GM21576 (cell line): Measurements from ENCODE around the gene RUVBL2.

Source experiments
- ATAC-seq: cut with Tn5 transposase; IDR thresholded peaks from one replicate; pipeline ENCODE4 v1.9.1; 2021; ENCODE audit warnings: mild to moderate bottlenecking, moderate library complexity; ENCODE audit not compliant: unreplicated experiment

RUVBL2 gene

DNA sequence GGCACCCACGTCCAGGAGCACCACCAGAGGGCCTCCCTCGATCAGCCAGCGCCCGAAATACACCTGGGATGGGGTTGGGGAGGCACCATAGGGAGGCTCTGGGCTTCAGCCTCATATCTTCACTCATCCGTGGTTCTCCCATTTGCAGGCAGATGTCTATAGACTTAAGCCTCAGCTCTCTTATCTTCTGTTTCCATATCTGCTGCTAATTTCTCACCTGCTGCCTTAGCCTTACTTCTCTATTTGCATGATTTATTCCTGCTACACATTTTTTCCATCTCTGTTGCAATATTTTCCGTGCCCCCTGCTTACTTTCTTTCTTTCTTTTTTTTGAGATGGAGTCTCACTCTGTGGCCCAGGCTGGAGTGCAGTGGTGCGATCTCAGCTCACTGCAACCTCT is 6.4 kb upstream of the RUVBL2 start:
- ATAC-seq: no peak

DNA sequence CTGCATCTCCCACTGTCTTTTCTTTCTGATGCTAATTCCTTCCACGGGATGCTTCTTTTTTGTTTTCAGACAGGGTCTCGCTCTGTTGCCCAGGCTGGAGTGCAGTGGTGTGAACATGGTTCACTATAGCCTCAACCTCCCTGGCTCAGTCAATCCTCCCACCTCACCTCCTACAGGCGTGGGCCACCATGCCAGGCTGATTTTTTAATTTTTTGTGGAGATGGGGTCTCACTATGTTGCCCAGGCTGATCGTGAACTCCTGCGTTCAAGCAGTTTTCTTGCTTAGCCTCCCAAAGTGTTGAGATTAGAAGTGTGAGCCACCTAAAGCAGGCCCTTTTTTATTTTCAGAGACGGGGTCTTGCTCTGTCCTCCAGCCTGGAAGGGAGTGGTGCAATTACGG is 5.4 kb upstream of the RUVBL2 start:
- ATAC-seq: no peak

DNA sequence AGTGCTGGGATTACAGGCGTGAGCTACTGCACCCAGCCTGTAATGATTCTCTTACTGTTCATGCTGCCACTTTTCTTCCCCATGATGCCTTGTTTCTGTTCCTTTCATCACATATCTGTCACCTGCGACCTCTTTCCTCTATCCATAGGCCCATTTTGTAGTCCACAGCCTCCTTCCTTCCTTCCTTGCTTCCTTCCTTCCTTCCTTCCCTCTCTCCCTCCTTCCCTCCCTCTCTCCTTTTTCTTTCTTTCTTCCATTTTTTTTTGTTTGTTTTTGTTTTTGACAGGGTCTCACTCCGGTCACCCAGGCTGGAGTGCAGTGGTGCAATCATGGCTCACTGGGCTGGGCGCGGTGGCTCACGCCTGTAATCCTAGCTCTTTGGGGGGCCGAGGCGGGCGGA is 4.8 kb upstream of the RUVBL2 start:
- no peak for ATAC-seq

DNA sequence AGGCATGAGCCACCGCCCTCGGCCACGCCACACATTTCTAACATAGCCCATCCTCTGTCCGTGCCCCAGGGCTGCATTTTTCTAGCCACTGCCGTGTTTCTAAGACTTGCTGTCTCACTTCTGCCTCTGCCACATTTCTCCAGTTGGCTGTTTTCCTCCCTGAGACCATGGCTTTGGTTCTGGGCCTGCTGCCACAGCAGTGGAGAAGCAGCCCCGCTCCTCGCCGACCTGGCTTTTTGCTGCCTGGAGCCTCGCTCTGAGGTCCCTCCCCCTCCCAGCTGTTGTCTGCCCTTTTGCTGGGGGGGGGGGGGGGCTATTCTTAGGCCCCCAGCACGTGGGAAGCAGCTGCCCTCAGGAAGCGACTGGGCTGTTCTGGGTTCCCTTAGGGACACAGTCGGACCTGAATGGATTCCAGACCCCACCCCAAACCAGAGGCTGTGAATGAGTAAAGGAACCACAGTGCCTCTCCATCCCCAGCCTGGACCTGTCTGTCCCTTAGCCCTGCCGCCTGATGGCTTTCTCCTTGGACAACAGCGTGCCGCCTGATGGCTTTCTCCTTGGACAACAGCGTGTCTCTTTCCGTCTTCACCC is 3.9 kb upstream of the RUVBL2 start:
- ATAC-seq: no peak

DNA sequence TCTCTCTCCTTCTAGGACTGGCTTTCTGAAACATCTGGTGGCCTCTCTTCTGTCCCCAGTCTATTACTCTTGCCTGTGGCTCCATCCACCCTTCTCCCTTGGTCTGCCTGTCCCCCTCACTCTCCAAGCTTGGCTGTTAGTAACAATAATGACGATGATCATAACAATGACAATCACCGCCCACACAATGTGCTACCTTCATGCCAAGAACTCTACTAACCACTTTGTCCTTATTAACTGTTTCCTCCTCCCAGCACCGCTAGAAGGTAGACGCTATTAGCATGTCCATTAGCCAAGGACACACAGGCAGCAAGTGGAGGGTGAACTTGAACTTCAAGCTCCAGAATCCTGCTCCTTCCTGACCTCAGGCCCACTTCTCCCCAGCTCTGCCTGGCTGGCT is 3.3 kb upstream of the RUVBL2 start:
- ATAC-seq: no peak

DNA sequence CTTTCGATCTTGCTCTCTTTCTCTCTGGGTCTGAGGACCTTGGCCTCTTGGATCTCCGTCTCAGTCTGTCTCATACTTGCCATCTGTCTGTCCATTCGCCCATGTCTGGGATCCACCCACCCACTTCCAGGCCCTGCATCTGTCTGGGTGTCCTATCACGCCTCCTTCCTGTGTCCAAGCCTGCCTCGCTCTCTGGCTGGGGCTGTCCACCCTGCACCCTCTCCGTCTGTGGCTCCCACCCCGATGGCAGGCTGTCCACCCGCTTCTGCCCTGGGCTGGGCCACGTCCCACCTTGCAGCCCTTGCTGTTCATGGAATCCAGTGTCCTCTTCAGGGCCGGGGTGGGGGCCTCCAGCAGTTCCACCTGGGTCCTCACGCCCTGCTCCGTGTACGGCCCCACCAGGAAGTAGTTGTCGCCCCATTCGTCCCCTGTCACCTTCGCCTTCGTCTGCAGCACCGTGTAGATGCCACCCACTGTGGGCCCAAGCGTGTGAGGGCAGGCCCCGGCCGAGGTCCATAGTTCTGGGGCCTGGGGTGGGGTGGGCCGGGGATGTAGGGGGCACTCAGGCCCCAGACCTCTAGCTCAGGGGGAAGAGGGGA is 2.6 kb upstream of the RUVBL2 start:
- no peak for ATAC-seq

DNA sequence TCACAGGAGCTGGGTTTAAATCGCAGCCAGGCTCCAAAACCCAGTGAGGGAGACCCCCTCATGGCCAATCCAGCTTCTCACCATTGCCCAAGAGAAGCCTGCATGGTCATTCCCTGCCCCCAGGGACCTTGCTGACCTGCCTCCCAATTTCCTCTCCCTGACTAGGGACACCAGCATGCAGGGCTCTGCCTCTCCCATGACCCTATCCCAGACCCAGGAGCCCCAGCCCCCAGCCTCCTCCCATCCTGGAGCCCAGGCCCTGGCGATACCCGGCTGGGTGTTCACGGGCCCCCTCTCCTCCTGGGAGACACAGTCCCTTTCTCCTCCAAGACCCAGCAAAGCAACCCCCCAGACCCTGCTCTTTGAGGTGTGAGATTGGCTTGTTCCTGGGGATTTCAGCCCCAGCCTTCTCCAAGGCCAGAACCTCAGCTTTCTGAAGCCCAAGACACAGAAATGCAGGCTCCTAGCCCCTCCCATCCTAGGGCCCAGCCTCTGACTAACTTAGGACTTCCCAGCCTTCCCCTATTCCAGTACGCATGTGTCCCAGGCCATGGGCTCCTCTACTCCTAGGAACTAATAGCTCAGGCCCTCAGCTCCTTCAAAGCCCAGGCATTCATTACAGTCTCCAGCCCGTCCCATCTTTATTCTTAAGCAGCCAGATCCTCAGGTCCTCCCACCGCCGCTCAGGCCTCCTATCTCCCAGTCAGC is 1.7 kb upstream of the RUVBL2 start:
- ATAC-seq: no peak

DNA sequence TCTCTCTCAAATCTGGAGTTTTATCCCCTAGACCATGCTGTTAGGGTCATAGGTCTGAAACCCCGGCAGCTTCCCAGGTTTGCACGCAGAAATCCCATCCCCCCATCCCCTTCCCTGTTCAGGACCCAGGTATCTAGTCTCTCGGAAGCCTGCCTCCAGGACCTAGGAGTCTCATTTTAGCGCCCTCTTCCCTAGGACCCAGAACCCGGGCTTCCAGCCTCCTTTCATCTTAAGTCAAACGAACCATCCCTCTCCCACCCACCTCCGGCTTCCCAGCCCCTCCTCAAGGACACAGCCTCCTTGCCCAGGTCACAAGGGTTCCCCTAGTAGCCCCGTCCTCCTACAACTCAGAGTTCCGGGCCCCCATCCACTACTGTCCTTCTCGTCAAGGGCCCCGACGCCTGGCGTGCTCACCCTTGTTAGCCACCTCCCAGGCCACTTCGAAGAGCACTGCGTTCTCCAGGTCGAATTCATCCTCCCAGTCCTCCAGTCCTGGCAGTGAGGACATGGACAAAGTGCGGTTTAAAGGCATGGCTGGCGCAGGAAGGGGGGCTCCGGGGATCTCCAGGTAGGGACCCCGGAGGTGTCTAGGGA is 1.0 kb upstream of the RUVBL2 start:
- peak; percentile 6 for ATAC-seq

DNA sequence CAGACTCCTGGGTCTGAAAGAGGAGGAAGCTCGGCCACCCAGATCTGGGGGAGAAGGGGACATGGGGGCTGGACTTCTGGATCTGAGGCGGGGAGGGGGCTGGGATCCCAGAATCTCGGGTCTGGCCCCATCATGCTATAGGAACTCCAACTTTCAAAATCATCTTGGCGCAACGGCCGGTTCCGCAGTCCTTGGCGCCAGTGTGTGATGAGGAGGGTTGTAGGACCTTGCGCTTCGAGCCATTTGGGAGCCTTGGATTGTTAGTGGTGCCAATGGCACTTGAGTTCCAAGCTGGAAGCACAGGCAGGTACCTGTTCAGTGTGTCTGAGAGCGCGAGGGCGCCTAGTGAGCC is 324 bp downstream of the RUVBL2 start:
- ATAC-seq: no peak

DNA sequence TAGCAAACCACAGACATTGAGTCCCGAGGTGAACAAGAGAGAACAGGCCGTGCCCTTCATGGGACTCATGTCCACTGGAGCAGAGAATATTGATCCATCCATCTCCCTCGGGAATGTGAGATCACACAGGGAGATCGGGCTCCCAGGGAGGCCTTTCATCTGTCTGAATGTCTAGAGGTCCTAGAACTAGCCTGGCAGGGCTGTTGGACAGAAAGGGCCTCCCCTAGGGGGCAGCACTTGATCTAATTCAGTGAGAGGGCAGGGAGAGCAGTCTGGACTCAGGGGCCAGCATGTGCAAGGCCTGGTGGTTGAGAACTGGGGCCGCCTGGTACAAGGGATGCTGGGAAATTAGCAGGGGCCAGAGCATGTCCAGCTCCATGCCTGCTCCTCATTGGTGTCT is 4.3 kb downstream of the RUVBL2 start:
- ATAC-seq: no peak

DNA sequence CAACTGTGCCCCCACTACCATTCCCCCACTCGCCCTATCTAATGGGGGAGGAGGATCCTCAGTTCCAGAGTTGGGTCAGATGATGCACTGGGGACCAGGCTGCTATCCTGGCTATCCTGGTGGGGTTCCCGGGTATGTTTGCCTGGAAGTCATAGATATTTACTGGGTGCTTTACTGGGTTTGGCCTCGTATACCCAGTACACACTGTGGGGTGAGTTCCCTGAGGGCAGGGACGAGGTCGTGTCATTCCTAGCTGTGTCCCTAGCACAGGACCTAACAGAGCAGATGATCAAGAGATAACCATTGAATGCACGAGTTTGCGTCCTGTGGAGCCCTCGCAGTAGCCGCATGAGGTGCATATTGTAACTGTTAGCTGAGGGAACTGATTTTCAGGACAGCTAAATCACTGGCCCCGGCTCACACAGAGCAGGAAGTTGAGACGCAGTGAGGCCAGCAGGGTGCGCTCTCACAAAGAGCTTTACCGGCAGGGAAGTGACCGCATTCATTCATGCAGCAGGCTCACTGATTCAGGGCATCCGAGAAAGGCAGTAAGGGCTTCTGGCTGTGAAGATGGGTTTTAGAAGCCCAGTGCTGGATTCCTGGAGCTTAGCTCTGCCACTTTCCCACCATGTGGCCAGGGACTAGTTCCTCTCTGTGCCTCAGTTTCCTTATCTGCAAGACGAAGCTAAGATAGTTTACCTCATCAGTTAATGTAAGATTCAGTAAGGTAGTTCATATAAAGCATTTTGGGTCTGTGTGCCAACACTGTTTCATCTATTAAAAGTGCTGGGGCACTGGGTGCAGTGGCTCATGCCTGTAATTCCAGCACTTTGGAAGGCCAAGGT is 6.0 kb downstream of the RUVBL2 start:
- no peak for ATAC-seq

DNA sequence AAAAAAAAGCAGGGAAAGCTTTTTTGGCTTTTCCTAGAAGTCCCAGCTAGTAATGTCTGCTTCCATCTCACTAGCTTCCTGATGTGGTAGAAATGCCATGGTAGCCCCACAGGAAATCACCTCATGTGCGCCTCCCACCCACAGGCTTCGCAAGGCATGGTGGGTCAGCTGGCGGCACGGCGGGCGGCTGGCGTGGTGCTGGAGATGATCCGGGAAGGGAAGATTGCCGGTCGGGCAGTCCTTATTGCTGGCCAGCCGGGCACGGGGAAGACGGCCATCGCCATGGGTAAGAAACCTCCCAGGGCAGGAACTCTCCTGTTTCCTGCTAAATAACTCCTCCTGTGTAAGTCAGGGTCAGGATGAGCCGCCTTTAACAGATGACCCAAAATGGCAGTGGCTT is 10.4 kb downstream of the RUVBL2 start:
- ATAC-seq: no peak

DNA sequence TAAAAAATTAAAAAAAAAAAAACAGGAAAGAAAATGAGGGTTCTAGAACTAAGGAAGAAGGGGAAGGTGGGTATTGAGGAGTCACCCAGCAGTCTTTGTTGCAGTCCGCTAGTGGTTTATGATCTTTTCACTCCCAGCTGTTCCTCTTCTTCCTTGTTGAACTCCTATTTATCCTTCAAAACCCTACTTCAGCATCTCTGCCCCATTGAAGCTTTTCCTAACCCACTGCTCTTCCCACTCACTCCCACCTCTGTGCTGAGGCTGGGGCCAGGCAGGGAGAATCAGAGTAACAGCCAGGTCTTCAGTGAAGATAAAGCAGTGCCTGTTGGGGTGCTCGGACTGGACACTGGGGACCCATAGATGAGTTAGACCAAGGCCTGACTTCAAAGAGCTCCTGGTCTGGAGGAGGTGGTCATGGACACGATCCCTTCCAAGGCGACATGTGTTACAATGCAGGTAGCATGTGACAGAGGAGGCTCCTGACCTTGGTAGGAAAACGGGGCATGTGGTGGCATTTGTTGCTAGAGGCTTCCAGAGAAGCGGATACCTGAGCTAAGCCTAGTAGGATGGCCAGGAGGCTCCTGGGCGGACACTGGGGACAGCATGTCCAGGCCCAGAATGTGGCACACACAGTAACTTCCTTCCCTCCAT is 11.4 kb downstream of the RUVBL2 start:
- no peak for ATAC-seq

DNA sequence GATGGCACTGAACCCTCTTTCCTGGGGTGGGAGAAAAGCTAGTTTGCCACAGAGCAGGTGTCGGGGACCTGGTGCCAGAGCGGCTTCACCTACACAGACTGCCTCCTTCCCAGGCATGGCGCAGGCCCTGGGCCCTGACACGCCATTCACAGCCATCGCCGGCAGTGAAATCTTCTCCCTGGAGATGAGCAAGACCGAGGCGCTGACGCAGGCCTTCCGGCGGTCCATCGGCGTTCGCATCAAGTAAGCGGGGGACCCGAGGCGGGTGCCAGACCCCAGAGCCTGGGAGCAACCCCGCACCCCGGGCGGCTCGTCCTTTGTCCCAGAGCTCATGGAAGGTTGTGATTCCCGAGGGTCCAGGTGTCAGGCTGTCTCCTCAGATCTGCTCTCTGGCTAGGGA is 13.2 kb downstream of the RUVBL2 start:
- no peak for ATAC-seq

DNA sequence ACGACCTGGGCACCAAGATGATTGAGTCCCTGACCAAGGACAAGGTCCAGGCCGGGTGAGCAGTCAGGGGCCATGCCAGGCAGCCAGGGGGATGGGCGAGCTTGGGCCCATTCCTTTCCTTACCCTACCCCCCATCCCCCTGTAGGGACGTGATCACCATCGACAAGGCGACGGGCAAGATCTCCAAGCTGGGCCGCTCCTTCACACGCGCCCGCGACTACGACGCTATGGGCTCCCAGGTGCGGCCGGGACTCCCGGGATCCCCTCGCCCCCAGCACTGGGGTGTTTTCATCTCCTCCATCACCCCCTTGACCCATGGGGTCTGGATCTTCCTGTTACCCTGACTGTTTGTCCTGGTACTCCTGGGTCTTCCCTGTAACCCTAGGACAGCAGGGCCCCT is 16.1 kb downstream of the RUVBL2 start:
- ATAC-seq: no peak

DNA sequence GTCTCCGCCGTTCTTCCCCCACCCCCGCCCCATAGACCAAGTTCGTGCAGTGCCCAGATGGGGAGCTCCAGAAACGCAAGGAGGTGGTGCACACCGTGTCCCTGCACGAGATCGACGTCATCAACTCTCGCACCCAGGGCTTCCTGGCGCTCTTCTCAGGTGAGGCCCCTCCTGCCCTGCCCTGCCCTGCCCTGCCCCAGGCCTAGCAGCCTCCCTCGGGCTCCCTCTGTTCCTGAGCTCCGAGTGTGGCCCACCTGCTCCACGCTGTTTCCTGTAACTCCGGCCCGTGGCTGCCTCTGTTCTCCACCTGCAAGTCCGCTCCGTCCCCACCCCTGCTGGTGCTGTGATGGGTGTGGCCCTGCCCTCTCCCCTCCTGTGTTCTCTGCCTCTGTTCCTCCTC is 16.8 kb downstream of the RUVBL2 start:
- no peak for ATAC-seq

DNA sequence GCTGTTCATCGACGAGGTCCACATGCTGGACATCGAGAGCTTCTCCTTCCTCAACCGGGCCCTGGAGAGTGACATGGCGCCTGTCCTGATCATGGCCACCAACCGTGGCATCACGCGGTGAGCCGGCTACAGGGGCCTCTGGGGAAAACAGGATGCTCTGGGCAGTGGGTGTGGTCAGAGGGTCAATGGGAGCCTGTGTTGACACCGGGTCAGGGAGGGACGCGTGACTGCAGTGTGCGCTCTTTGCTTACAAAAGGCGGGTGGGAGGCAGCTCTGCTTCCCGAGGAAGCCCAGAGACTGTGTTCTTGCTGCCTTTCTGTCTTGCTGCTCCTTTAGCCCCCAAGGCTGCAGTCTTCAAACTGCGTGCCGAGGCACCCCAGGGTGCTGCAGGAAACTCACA is 17.5 kb downstream of the RUVBL2 start:
- no peak for ATAC-seq

DNA sequence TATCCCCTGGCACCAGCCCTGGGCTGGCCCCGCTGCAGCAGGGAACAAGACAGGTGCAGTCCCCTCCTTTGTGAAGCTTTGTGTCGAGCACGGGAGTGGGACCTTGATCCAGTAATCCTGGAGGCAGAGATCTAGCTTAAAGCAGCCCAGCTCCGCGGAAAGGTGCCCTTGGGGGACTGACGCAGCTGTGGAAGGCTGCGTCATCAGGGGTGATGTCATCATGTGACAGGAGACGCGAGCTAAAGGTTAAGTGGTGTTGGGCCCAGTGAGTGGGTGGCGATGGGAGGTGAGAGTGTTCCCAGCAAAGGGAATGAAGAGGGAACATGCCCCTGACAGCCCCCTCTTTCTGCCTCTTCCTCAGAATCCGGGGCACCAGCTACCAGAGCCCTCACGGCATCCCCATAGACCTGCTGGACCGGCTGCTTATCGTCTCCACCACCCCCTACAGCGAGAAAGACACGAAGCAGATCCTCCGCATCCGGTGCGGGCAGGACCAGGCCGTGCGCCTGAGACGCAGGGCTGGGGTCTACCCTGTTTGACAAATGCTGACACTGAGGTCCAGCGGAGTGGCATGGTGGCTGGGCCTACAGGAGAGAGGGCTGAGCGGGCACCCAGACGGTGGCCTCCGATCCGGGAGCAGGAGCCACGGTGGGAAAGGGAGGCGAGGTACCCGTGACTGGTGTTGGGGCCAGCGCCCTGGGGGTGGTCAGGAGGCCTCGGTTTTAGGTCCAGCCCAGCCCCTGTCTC is 20.6 kb downstream of the RUVBL2 start:
- ATAC-seq: no peak

DNA sequence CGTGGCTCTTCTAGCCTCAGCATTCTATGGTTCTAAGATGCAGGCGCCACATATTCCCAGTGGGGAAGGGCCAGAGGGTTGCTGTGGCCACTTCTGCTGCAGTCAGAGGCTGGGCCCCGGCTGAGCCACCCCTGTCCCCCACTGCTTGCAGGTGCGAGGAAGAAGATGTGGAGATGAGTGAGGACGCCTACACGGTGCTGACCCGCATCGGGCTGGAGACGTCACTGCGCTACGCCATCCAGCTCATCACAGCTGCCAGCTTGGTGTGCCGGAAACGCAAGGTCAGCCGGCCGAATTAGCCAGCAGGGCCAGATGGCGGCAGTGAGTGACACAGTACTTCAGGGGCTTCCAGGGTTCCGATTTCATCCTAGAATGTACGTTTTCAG is 21.2 kb downstream of the RUVBL2 start:
- no peak for ATAC-seq
